Astrocyte of the spinal cord (primary cell): ENCODE results near the gene EXO5.
A peak's percentile ranks its signal among the peaks of the same experiment; 100 is the strongest.
"Not testable (repeated sequence)": the region's sequence is repeated elsewhere in the genome, so short reads cannot be mapped to it uniquely, and the experiment has no call there.

ENCODE experiments used
- DNase-seq: peaks from one replicate; pipeline ENCODE4 v3.0.0; 2011; ENCODE audit warnings: low read depth, low spot score
- H3K4me3 ChIP-seq: 2 replicates; pipeline ENCODE4 v1.5.1; 2011; ENCODE audit warnings: low read depth, mild to moderate bottlenecking, low read length, moderate library complexity
- CTCF ChIP-seq: IDR thresholded peaks from 2 replicates; pipeline ENCODE4 v1.5.1; 2012; ENCODE audit warnings: low read depth, mild to moderate bottlenecking, low read length, inconsistent platforms
- in situ Hi-C: cut with HindIII; loops from 2 replicates; pipeline ENCODE4 v1.10.0; 2017; ENCODE audit warnings: low sequenced_read_pairs

Gene EXO5

GRCh38 chr1:40477678-40478053, 30.9 kb upstream of the EXO5 start:
- in situ Hi-C loops, result no loop called here
- DNase-seq, result peak; percentile 43
- H3K4me3 ChIP-seq, result peak overlapping the region; percentile 73
- TF ChIP-seq CTCF, result no peak

GRCh38 chr1:40478276-40478675, 30.3 kb upstream of the EXO5 start:
- DNase-seq, result no peak
- TF ChIP-seq CTCF, result no peak
- H3K4me3 ChIP-seq, result peak overlapping the region; percentile 73
- in situ Hi-C loops, result no loop called here

- no peak for TF ChIP-seq CTCF
- in situ Hi-C loops, result no loop called here
- no peak for DNase-seq
- H3K4me3 ChIP-seq, result no peak overlapping the region
Measured at GRCh38 chr1:40479156-40479555, 29.4 kb upstream of the EXO5 start.

GRCh38 chr1:40495315-40495903, 13.2 kb upstream of the EXO5 start:
- peak; percentile 8 for DNase-seq
- in situ Hi-C loops, result no loop called here
- no peak overlapping the region for H3K4me3 ChIP-seq
- no peak for TF ChIP-seq CTCF

GRCh38 chr1:40502651-40503050, 5.9 kb upstream of the EXO5 start:
- H3K4me3 ChIP-seq, in situ Hi-C loops, DNase-seq: not testable (repeated sequence)

GRCh38 chr1:40507973-40508372, 594 bp upstream of the EXO5 start:
- TF ChIP-seq CTCF, result no peak
- peak overlapping the region; percentile 81 for H3K4me3 ChIP-seq
- in situ Hi-C loops, result no loop called here
- DNase-seq, result no peak

GRCh38 chr1:40519517-40519916, 10.9 kb downstream of the EXO5 start:
- no peak for DNase-seq
- TF ChIP-seq CTCF, result no peak
- in situ Hi-C loops, result no loop called here
- no peak overlapping the region for H3K4me3 ChIP-seq
